MCF 10A (cell line): ENCODE measurements around the gene CYP27C1. TPM values are rescaled to one million over a fixed set of nuclear protein-coding genes. Genes with fewer than 3 reads are reported as not detected.

Experiments
- BruUV-seq: library from RNA; stranded (reverse); fragments of 400-500 nt; replicated peaks from 2 replicates; lab custom pipeline; 2021; lab: Mats Ljungman, UMichigan
- CTCF ChIA-PET: fragments of 300-600 bp; sonication (Branson Sonifier 250); formaldehyde crosslinking; extraction: SDS; loops from one replicate; lab custom pipeline; 2021; ENCODE audit warnings: antibody characterized with exemption, inconsistent platforms; lab: Yijun Ruan, JAX
- POLR2A ChIA-PET: fragments of 300-600, 350-650 bp; sonication (Branson Sonifier 250); formaldehyde crosslinking; extraction: SDS; loops from one replicate; lab custom pipeline; 2020; ENCODE audit warnings: antibody characterized with exemption, inconsistent platforms; lab: Yijun Ruan, JAX
- DNase-seq: peaks from one replicate; pipeline ENCODE4 v3.0.0-alpha.2; 2018; ENCODE audit not compliant: unreplicated experiment
- H3K27ac Mint-ChIP-seq: one replicate; pipeline ENCODE4 v1.8.0; 2022; ENCODE audit warnings: mild to moderate bottlenecking, low read depth, mixed read lengths; ENCODE audit not compliant: unreplicated experiment
- H3K27me3 Mint-ChIP-seq: one replicate; pipeline ENCODE4 v1.8.0; 2022; ENCODE audit warnings: mixed read lengths; ENCODE audit not compliant: insufficient read depth, unreplicated experiment
- H3K36me3 Mint-ChIP-seq: one replicate; pipeline ENCODE4 v1.8.0; 2022; ENCODE audit warnings: mild to moderate bottlenecking, moderate library complexity, mixed read lengths; ENCODE audit not compliant: insufficient read depth, unreplicated experiment
- H3K4me1 Mint-ChIP-seq: one replicate; pipeline ENCODE4 v1.8.0; 2022; ENCODE audit warnings: mixed read lengths; ENCODE audit not compliant: insufficient read depth, unreplicated experiment
- H3K4me3 Mint-ChIP-seq: one replicate; pipeline ENCODE4 v1.8.0; 2022; ENCODE audit warnings: mild to moderate bottlenecking, moderate library complexity, mixed read lengths; ENCODE audit not compliant: unreplicated experiment
- H3K9me3 Mint-ChIP-seq: one replicate; pipeline ENCODE4 v1.8.0; 2022; ENCODE audit warnings: mixed read lengths; ENCODE audit not compliant: unreplicated experiment
- intact Hi-C: fragments of 100-400 bp; cut with micrococcal nuclease; formaldehyde crosslinking; loops from 2 replicates; pipeline ENCODE4 v1.14.1; 2022
- total RNA-seq: library from RNA; stranded (reverse); gene quantifications from 2 replicates; pipeline ENCODE4 v1.2.3, GENCODE V29; 2022
- TF ChIP-seq, protein P1 (sequence below): fragments of 200-600 bp; IDR thresholded peaks from one replicate; pipeline ENCODE4 v1.8.0; 2022; ENCODE audit warnings: antibody characterized with exemption, mild to moderate bottlenecking; ENCODE audit not compliant: unreplicated experiment

The CYP27C1 gene
- total RNA-seq, 1 experiment from 2014 or later = not detected

- intact Hi-C loops = no loop called here
- ChIA-PET POLR2A (no interaction called here), CTCF (interaction anchor here (0.6 to 1.1 kb wide), 3 partner anchors 11 to 103 kb away, joined by 3 read pairs; no protein-coding TSS in a partner anchor)
- peak; percentile 16 for DNase-seq
- Mint-ChIP-seq H3K27me3 (no peaks in the 10 kb centered on the region), H3K9me3 (no peaks in the 10 kb centered on the region), H3K4me3 (no peak overlapping the region), H3K4me1 (peaks cover 23% of the 10 kb centered on the region), H3K27ac (no peak overlapping the region), H3K36me3 (peaks cover 5% of the 10 kb centered on the region)
- TF ChIP-seq, protein P1, sequence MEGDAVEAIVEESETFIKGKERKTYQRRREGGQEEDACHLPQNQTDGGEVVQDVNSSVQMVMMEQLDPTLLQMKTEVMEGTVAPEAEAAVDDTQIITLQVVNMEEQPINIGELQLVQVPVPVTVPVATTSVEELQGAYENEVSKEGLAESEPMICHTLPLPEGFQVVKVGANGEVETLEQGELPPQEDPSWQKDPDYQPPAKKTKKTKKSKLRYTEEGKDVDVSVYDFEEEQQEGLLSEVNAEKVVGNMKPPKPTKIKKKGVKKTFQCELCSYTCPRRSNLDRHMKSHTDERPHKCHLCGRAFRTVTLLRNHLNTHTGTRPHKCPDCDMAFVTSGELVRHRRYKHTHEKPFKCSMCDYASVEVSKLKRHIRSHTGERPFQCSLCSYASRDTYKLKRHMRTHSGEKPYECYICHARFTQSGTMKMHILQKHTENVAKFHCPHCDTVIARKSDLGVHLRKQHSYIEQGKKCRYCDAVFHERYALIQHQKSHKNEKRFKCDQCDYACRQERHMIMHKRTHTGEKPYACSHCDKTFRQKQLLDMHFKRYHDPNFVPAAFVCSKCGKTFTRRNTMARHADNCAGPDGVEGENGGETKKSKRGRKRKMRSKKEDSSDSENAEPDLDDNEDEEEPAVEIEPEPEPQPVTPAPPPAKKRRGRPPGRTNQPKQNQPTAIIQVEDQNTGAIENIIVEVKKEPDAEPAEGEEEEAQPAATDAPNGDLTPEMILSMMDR = no peak
- BruUV-seq = no TSS peak
Measured at GRCh38 chr2:127170452-127171197, 49.5 kb downstream of the CYP27C1 start.

GRCh38 chr2:127170021-127170420, 50.1 kb downstream of the CYP27C1 start:
- TF ChIP-seq, protein P1 = no peak
- intact Hi-C loops = no loop called here
- Mint-ChIP-seq H3K27ac (no peak overlapping the region), H3K4me1 (peaks cover 18% of the 10 kb centered on the region), H3K27me3 (no peaks in the 10 kb centered on the region), H3K9me3 (no peaks in the 10 kb centered on the region), H3K4me3 (no peak overlapping the region), H3K36me3 (peaks cover 2% of the 10 kb centered on the region)
- BruUV-seq = no TSS peak
- POLR2A ChIA-PET = no interaction called here
- CTCF ChIA-PET = no interaction called here
- DNase-seq = no peak

- no TSS peak for BruUV-seq
- CTCF ChIA-PET = interaction anchor here (0.6 to 0.7 kb wide), 2 partner anchors 97 to 494 kb away, joined by 3 to 5 read pairs; no protein-coding TSS in a partner anchor
- no peak overlapping the region for H3K27ac Mint-ChIP-seq
Measured at GRCh38 chr2:127169066-127169660, 50.9 kb downstream of the CYP27C1 start.

More at GRCh38 chr2:127169066-127169660, 50.9 kb downstream of the CYP27C1 start:
- Mint-ChIP-seq H3K4me3 (no peak overlapping the region), H3K36me3 (no peaks in the 10 kb centered on the region), H3K4me1 (peaks cover 10% of the 10 kb centered on the region), H3K27me3 (no peaks in the 10 kb centered on the region), H3K9me3 (no peaks in the 10 kb centered on the region)
- TF ChIP-seq, protein P1 = no peak
- no peak for DNase-seq
- POLR2A ChIA-PET = no interaction called here
- intact Hi-C loops = no loop called here
